H9 (cell line): ENCODE measurements around the gene MSANTD2. TPM values are rescaled to one million over a fixed set of nuclear protein-coding genes. Genes with fewer than 3 reads are reported as not detected.

Experiments
- DNase-seq: peaks from one replicate; pipeline ENCODE4 v3.0.0-alpha.2; 2017
- H2AFZ ChIP-seq: one replicate; pipeline ENCODE4 v1.6.1; 2013; ENCODE audit warnings: mild to moderate bottlenecking, low read length, control low read depth, moderate library complexity
- H2AK5ac ChIP-seq: 2 replicates; pipeline ENCODE4 v1.6.1; 2013; ENCODE audit warnings: low read length, control low read depth, mixed read lengths; ENCODE audit not compliant: insufficient read length
- H2BK120ac ChIP-seq: one replicate; pipeline ENCODE4 v1.6.1; 2013; ENCODE audit warnings: low read depth, mild to moderate bottlenecking, low read length, control low read depth, inconsistent platforms; ENCODE audit not compliant: poor library complexity, severe bottlenecking
- H2BK12ac ChIP-seq: 2 replicates; pipeline ENCODE4 v1.6.1; 2013; ENCODE audit warnings: low read length, control low read depth, mixed read lengths, low read depth; ENCODE audit not compliant: insufficient read length
- H2BK15ac ChIP-seq: 2 replicates; pipeline ENCODE4 v1.6.1; 2013; ENCODE audit warnings: low read depth, low read length, control low read depth
- H2BK20ac ChIP-seq: one replicate; pipeline ENCODE4 v1.6.1; 2013; ENCODE audit warnings: low read depth, mild to moderate bottlenecking, low read length, control low read depth, inconsistent platforms; ENCODE audit not compliant: poor library complexity, severe bottlenecking
- H2BK5ac ChIP-seq: 2 replicates; pipeline ENCODE4 v1.6.1; 2013; ENCODE audit warnings: low read length, control low read depth, mixed read lengths; ENCODE audit not compliant: insufficient read length
- H3K14ac ChIP-seq: 2 replicates; pipeline ENCODE4 v1.6.1; 2013; ENCODE audit warnings: low read length, control low read depth; ENCODE audit not compliant: insufficient read depth
- H3K18ac ChIP-seq: 2 replicates; pipeline ENCODE4 v1.6.1; 2013; ENCODE audit warnings: low read depth, mild to moderate bottlenecking, mixed read lengths, low read length, control low read depth; ENCODE audit not compliant: insufficient read length
- H3K23ac ChIP-seq: 2 replicates; pipeline ENCODE4 v1.6.1; 2013; ENCODE audit warnings: low read length, control low read depth, mixed read lengths, low read depth; ENCODE audit not compliant: insufficient read length
- H3K23me2 ChIP-seq: 2 replicates; pipeline ENCODE4 v1.6.1; 2013; ENCODE audit warnings: low read depth, mild to moderate bottlenecking, mixed read lengths, low read length, control low read depth; ENCODE audit not compliant: insufficient read length, poor library complexity, severe bottlenecking
- H3K27ac ChIP-seq: 2 replicates; pipeline ENCODE4 v1.5.1; 2013; ENCODE audit warnings: low read length, control low read depth, mixed read lengths, low read depth; ENCODE audit not compliant: insufficient read length
- H3K27me3 ChIP-seq: 2 replicates; pipeline ENCODE4 v1.6.1; 2013; ENCODE audit warnings: low read length, control low read depth, inconsistent platforms; ENCODE audit not compliant: insufficient read depth
- H3K4ac ChIP-seq: 2 replicates; pipeline ENCODE4 v1.6.1; 2013; ENCODE audit warnings: low read depth, mild to moderate bottlenecking, control low read depth, inconsistent platforms, low read length, moderate library complexity
- H3K4me1 ChIP-seq: 2 replicates; pipeline ENCODE4 v1.6.1; 2013; ENCODE audit warnings: low read length, control low read depth, inconsistent platforms; ENCODE audit not compliant: insufficient read depth
- H3K4me2 ChIP-seq: 2 replicates; pipeline ENCODE4 v1.6.1; 2013; ENCODE audit warnings: low read length, control low read depth, mixed read lengths; ENCODE audit not compliant: insufficient read length, insufficient read depth
- H3K56ac ChIP-seq: 2 replicates; pipeline ENCODE4 v1.6.1; 2013; ENCODE audit warnings: low read depth, mild to moderate bottlenecking, mixed read lengths, low read length, control low read depth; ENCODE audit not compliant: insufficient read length
- H3K79me1 ChIP-seq: 2 replicates; pipeline ENCODE4 v1.6.1; 2013; ENCODE audit warnings: low read depth, mild to moderate bottlenecking, moderate library complexity, low read length, control low read depth, inconsistent platforms; ENCODE audit not compliant: insufficient read depth, poor library complexity, severe bottlenecking
- H3K79me2 ChIP-seq: 2 replicates; pipeline ENCODE4 v1.6.1; 2013; ENCODE audit warnings: low read length, control low read depth, inconsistent platforms; ENCODE audit not compliant: insufficient read depth
- H3K9ac ChIP-seq: 2 replicates; pipeline ENCODE4 v1.6.1; 2013; ENCODE audit warnings: low read length, control low read depth, mixed read lengths; ENCODE audit not compliant: insufficient read length; ENCODE audit errors: extremely low read depth
- H3K9me3 ChIP-seq: one replicate; pipeline ENCODE4 v1.6.1; 2013; ENCODE audit warnings: low read depth, low read length, inconsistent platforms; ENCODE audit not compliant: control insufficient read depth
- H3T11ph ChIP-seq: one replicate; pipeline ENCODE4 v1.6.1; 2013; ENCODE audit warnings: mild to moderate bottlenecking, low read length, control low read depth, inconsistent platforms
- H4K20me1 ChIP-seq: one replicate; pipeline ENCODE4 v1.6.1; 2013; ENCODE audit not compliant: control insufficient read depth, insufficient read length, insufficient read depth
- H4K5ac ChIP-seq: 2 replicates; pipeline ENCODE4 v1.6.1; 2013; ENCODE audit warnings: low read depth, mild to moderate bottlenecking, mixed read lengths, low read length, control low read depth; ENCODE audit not compliant: insufficient read length
- H4K8ac ChIP-seq: replicated peaks from 2 replicates; pipeline ENCODE4 v1.6.1; 2013; ENCODE audit warnings: low read length, control low read depth, mixed read lengths, low read depth; ENCODE audit not compliant: insufficient read length
- H4K91ac ChIP-seq: 2 replicates; pipeline ENCODE4 v1.6.1; 2013; ENCODE audit warnings: low read depth, mild to moderate bottlenecking, moderate library complexity, mixed read lengths, low read length, control low read depth; ENCODE audit not compliant: insufficient read length
- H3K27ac Mint-ChIP-seq, 3 experiments: 2 replicates in 2 of 3; 3 replicates in 1 of 3; pipeline ENCODE4 v1.8.0; 2020 to 2021; ENCODE audit warnings: mixed read lengths in 3 of 3, mild to moderate bottlenecking in 1 of 3, moderate library complexity in 1 of 3
- H3K27me3 Mint-ChIP-seq: 2 replicates; pipeline ENCODE4 v1.8.0; 2021; ENCODE audit warnings: low read depth, mild to moderate bottlenecking, moderate library complexity, mixed read lengths
- H3K36me3 Mint-ChIP-seq, 3 experiments: 2 replicates in 2 of 3; 3 replicates in 1 of 3; pipeline ENCODE4 v1.8.0; 2020 to 2021; ENCODE audit warnings: low read depth in 3 of 3, mixed read lengths in 3 of 3; ENCODE audit not compliant: insufficient read depth in 1 of 3
- H3K4me1 Mint-ChIP-seq, 2 experiments: 2 replicates each; pipeline ENCODE4 v1.8.0; 2020; ENCODE audit warnings: mixed read lengths in 2 of 2
- H3K4me3 Mint-ChIP-seq, 2 experiments: 2 replicates in 1 of 2; 3 replicates in 1 of 2; pipeline ENCODE4 v1.8.0; 2020 to 2021; ENCODE audit warnings: mild to moderate bottlenecking in 2 of 2, mixed read lengths in 2 of 2, moderate library complexity in 1 of 2
- H3K9me3 Mint-ChIP-seq, 2 experiments: 2 replicates in 1 of 2; 3 replicates in 1 of 2; pipeline ENCODE4 v1.8.0; 2020; ENCODE audit warnings: mild to moderate bottlenecking in 2 of 2, mixed read lengths in 2 of 2, moderate library complexity in 1 of 2
- WGBS: extraction: QIAGEN DNeasy Blood & Tissue Kit; methylation state at CpG from one replicate; pipeline ENCODE4 v1.1.7; 2013; ENCODE audit warnings: missing lambda C conversion rate, low lambda C conversion rate, mixed read lengths; ENCODE audit not compliant: insufficient read length; ENCODE audit errors: extremely low coverage; 5-methylcytosine and 5-hydroxymethylcytosine counted together
- total RNA-seq: library from RNA; stranded (reverse); gene quantifications from 2 replicates; pipeline ENCODE4 v1.2.1, GENCODE V29; 2021
- TF ChIP-seq, protein P1 (sequence below): fragments of 200-600 bp; sonication (generic); conservative IDR thresholded peaks from 3 replicates; pipeline ENCODE4 v1.8.0; 2021; ENCODE audit warnings: antibody characterized with exemption, mild to moderate bottlenecking

MSANTD2 gene
- total RNA-seq, 1 experiment from 2014 or later = 18.1 TPM

DNA sequence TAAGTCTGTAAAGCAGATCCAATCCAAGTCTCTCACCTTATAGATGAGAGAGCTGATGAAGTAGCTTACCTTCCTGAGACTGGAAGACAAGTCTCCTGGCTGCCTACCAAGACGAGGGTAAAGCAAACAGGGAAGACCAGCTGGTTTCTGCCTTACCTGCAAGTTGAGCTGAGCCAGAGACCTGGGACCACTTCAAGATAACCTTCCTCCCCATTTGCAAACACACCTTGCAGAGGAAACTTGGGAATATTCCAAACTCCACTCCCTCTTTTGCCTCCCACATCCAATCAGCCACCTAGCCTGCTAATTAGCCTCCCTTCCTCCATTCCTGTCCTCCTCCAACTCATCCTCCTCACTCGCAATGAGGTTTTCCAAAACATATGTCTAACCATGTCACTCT is 41.6 kb upstream of the MSANTD2 start:
- TF ChIP-seq, protein P1, sequence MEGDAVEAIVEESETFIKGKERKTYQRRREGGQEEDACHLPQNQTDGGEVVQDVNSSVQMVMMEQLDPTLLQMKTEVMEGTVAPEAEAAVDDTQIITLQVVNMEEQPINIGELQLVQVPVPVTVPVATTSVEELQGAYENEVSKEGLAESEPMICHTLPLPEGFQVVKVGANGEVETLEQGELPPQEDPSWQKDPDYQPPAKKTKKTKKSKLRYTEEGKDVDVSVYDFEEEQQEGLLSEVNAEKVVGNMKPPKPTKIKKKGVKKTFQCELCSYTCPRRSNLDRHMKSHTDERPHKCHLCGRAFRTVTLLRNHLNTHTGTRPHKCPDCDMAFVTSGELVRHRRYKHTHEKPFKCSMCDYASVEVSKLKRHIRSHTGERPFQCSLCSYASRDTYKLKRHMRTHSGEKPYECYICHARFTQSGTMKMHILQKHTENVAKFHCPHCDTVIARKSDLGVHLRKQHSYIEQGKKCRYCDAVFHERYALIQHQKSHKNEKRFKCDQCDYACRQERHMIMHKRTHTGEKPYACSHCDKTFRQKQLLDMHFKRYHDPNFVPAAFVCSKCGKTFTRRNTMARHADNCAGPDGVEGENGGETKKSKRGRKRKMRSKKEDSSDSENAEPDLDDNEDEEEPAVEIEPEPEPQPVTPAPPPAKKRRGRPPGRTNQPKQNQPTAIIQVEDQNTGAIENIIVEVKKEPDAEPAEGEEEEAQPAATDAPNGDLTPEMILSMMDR = no peak
- no peak overlapping the region; a peak in 2 of 5 replicates for H3K4me3 Mint-ChIP-seq
- H3K36me3 Mint-ChIP-seq = no peaks in the 10 kb centered on the region
- peaks cover 91% of the 10 kb centered on the region for H3K27me3 ChIP-seq
- H3K4ac ChIP-seq = no peak overlapping the region
- H3K9ac ChIP-seq = no peak overlapping the region
- H4K5ac ChIP-seq = no peak overlapping the region
- peaks cover 23% of the 10 kb centered on the region for H3K27me3 Mint-ChIP-seq
- no peak overlapping the region for H3K4me2 ChIP-seq
- H2BK120ac ChIP-seq = no peak overlapping the region
- H3K18ac ChIP-seq = no peak overlapping the region
- H4K20me1 ChIP-seq = no peaks in the 10 kb centered on the region
- no peak overlapping the region for H2AFZ ChIP-seq
- H4K8ac ChIP-seq = no peak overlapping the region
- H3K79me2 ChIP-seq = no peaks in the 10 kb centered on the region
- H3K27ac ChIP-seq = no peak overlapping the region
- H3K23ac ChIP-seq = no peak overlapping the region
- no peaks in the 10 kb centered on the region; the same call in 1 of the 2 replicates for H3K4me1 ChIP-seq
- no peak overlapping the region for H3K14ac ChIP-seq
- peaks cover 0 to 2% of the 10 kb centered on the region in 2 experiments; a peak in 3 of 5 replicates for H3K9me3 Mint-ChIP-seq
- no peak overlapping the region for H2BK15ac ChIP-seq
- peaks cover 11 to 51% of the 10 kb centered on the region in 2 experiments for H3K4me1 Mint-ChIP-seq
- no peaks in the 10 kb centered on the region for H3K9me3 ChIP-seq
- H3K79me1 ChIP-seq = no peaks in the 10 kb centered on the region
- no peak for DNase-seq
- H3K27ac Mint-ChIP-seq = no peak overlapping the region
- H2BK12ac ChIP-seq = no peak overlapping the region
- no CpG with 5 or more reads among the region's 2 CpGs for WGBS
- H2AK5ac ChIP-seq = no peak overlapping the region
- H2BK20ac ChIP-seq = no peak overlapping the region
- H2BK5ac ChIP-seq = no peak overlapping the region
- H3K23me2 ChIP-seq = peaks cover 3% of the 10 kb centered on the region
- no peak overlapping the region for H3K56ac ChIP-seq
- H3T11ph ChIP-seq = no peak overlapping the region
- H4K91ac ChIP-seq = no peak overlapping the region
